Stomach (tissue), 4 donors: Measurements from ENCODE around the gene PCDHGA10.

Source experiments
- CTCF ChIP-seq, 7 experiments: fragments of 450-650 bp in 4 of 7; fragments of 200-600 bp in 3 of 7; sonication (generic) in 3 of 7; IDR thresholded peaks; one replicate each; pipeline ENCODE4 v1.5.1; 2016 to 2019; ENCODE audit warnings: antibody characterized with exemption in 7 of 7, control low read depth in 2 of 7, mild to moderate bottlenecking in 1 of 7
- EP300 ChIP-seq: sonication (generic); formaldehyde crosslinking; IDR thresholded peaks from one replicate; pipeline ENCODE4 v1.6.1; 2017; ENCODE audit warnings: antibody characterized with exemption
- POLR2A ChIP-seq, 4 donors: fragments of 450-650 bp; IDR thresholded peaks; one replicate each; pipeline ENCODE4 v1.6.1; 2016; ENCODE audit warnings: antibody characterized with exemption in 4 of 4, control low read depth in 2 of 4, mild to moderate bottlenecking in 1 of 4, moderate library complexity in 1 of 4
- POLR2AphosphoS5 ChIP-seq, 3 donors: sonication (generic); formaldehyde crosslinking; IDR thresholded peaks; one replicate each; pipeline ENCODE4 v1.6.1; 2016; ENCODE audit warnings: antibody characterized with exemption in 3 of 3

- TF ChIP-seq CTCF (IDR thresholded peaks at IDR 0.05) (peak in 1 of 7 experiments; percentile 23), POLR2A (IDR thresholded peaks at IDR 0.05) (no peak), EP300 (no peak), POLR2AphosphoS5 (IDR thresholded peaks at IDR 0.05) (no peak)
Measured at GRCh38 chr5:141420855-141421488, 8.2 kb downstream of the PCDHGA10 start, which contains the start of gene PCDHGA11.
